ENCODE results near the gene RAB20.

GRCh38 chr13:110474713-110475112 lies 86.8 kb downstream of the RAB20 start:
- TF ChIP-seq CTCF (IDR thresholded peaks at IDR 0.05; ENCODE audit: insufficient read depth, low read length) (no peak), SPI1 (IDR thresholded peaks at IDR 0.05; ENCODE audit: borderline replicate concordance, low read depth) (no peak), POLR2AphosphoS5 (IDR thresholded peaks at IDR 0.05; ENCODE audit: low read depth) (no peak), GABPA (IDR thresholded peaks at IDR 0.05; ENCODE audit: low read depth) (no peak)
